Activated CD8-positive, alpha-beta memory T cell treated with anti-CD3 and anti-CD28 coated beads for 1 hour (primary cell): Measurements from ENCODE around the gene CRAMP1.

Experiments used
- DNase-seq, 2 donors: peaks; one replicate each; pipeline ENCODE4 v3.0.0-alpha.2; 2020; ENCODE audit warnings: low read depth in 1 of 2; ENCODE audit errors: extremely low read depth in 1 of 2

The CRAMP1 gene

GRCh38 chr16:1655909-1656807 is 44.0 kb downstream of the CRAMP1 start:
- DNase-seq = no peak

GRCh38 chr16:1656808-1657617 is 44.9 kb downstream of the CRAMP1 start:
- DNase-seq = no peak

DNA sequence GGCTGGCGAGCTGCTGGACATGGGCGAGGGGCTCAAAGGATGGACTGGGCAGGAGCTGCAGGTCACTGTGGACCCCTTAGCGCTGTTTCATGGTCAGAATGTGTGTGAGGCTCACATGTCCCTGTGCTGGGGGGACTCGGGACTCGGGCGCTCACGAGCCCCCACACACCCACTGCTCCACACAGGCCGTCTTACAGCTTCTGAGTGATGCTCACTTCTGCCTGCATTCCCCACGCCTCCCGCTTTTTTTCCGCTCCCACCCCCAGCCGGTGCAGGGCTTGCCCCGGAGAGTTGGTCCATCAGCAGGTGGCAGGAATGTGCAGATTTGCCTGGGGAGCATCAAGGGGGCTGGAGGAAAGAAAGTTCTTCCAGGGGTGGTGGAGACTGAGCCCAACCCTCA is 45.7 kb downstream of the CRAMP1 start:
- DNase-seq = no peak

GRCh38 chr16:1659031-1659430 is 46.9 kb downstream of the CRAMP1 start:
- DNase-seq = no peak

GRCh38 chr16:1661826-1662225 is 49.7 kb downstream of the CRAMP1 start:
- no peak for DNase-seq

GRCh38 chr16:1662543-1662942 is 50.4 kb downstream of the CRAMP1 start:
- DNase-seq = no peak

DNA sequence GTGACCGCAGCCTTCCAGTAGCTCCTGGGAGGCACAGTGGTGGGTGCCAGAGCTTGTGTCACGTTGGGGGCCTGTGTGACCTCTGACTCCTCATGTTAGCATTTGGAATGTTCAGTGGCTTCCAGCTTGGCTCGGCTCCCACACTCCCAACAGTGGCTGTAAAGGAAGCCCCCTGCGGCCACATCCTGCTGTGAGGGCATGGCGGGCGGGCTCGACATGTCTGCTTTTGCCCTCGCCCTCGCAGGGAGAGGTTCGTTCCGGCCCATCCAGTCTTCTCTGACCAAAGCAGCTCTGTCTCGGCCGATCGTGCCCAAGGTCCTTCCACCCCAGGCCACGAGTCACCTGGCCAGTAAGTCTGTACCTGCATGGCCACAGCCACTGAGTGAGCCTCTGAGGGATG is 53.7 kb downstream of the CRAMP1 start:
- DNase-seq = no peak

GRCh38 chr16:1666316-1666715 is 54.2 kb downstream of the CRAMP1 start:
- DNase-seq = no peak

DNA sequence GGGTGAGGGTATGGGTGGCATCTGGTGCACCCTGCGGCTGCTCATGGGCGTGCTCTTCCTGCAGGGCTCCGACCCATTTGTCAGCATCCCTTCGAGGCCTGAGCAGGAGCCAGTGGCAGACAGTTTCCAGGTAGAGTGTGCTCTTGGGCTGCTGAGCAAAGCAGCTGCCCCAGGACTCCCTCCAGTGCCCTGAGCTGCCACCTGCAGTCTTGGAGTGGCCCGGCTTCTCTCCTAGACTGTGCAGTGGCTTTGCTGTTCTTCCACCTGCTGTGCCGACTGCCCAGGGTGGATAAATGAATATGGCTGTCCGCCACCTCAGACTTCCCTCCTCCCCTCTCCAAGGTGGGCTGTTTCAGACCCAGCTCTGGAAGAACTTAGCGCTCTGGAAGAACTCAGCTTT is 55.1 kb downstream of the CRAMP1 start:
- no peak for DNase-seq

DNA sequence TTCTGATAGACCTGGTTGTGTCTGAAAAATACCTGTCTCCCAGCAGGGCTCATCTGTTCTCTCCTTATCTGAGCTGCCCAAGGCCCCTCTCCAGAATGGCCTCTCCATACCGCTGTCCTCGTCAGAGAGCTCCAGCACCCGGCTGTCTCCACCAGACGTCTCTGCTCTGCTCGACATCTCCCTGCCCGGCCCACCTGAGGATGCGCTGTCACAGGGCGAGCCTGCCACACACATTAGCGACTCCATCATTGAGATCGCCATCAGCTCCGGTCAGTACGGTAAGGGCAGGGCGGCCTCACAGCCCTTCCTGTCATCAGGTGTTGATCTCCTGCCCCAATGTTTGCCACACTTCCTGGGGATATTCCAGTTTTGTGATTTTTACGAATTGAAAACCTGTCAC is 55.8 kb downstream of the CRAMP1 start:
- no peak for DNase-seq

- no peak for DNase-seq
Observed at GRCh38 chr16:1668612-1669319, 56.6 kb downstream of the CRAMP1 start.

GRCh38 chr16:1669698-1670097 is 57.5 kb downstream of the CRAMP1 start:
- no peak for DNase-seq

GRCh38 chr16:1670371-1670770 is 58.2 kb downstream of the CRAMP1 start:
- no peak for DNase-seq

DNA sequence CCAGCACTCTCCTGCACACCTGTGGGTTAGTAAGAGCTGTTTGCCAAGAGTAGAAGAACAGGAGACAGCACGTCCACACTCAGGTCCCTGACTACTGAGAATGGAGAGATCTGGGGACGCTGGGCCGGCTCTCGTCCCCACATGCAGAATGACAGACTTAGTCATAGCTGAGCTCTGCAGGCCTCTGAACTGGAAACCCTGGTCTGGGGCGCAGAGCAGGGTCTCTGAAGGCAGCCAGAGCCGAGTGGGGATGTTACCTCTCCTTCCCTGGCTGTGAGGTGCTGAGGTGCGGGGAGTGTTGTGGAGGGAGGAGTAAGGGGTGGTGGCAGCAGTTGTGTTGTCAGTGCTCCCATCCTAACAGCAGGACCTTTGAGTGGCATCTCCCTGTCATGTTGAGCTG is 58.7 kb downstream of the CRAMP1 start:
- no peak for DNase-seq

DNA sequence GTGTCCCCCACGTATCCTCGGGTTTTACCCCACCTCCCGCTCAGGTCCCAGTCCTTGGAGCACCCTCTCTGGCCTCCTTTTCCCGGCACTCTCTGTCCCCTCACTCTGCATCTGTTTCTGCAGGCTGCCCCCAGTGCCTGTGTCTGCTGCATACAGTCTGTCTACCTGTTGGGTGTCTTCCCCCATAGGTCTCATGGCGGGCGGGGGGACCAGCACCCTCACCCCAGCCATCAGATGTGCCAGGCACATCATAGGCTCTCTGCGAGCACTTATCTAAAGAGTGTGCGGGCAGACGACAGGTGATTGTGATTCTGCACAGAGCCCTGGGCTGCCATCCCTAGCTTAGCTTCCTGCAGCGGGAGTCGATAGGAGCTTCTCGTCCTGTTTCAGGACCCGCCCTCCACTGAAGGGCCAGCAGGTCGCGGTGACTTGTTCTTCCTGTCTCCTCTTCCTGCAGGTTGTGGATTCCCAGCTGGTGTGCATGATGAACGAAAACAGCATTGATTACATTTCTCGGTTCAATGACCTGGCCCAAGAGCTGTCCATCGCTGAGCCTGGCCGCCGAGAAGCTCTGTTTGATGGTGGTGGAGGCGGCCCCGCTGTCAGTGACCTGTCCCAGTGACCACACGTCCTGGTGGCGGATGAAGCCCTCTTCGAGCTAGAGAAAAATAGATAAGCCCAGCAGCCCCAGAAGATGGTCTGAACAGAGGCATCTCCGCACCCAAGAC is 61.4 kb downstream of the CRAMP1 start:
- no peak for DNase-seq

- no peak for DNase-seq
Observed at GRCh38 chr16:1674306-1674705, 62.1 kb downstream of the CRAMP1 start.

DNA sequence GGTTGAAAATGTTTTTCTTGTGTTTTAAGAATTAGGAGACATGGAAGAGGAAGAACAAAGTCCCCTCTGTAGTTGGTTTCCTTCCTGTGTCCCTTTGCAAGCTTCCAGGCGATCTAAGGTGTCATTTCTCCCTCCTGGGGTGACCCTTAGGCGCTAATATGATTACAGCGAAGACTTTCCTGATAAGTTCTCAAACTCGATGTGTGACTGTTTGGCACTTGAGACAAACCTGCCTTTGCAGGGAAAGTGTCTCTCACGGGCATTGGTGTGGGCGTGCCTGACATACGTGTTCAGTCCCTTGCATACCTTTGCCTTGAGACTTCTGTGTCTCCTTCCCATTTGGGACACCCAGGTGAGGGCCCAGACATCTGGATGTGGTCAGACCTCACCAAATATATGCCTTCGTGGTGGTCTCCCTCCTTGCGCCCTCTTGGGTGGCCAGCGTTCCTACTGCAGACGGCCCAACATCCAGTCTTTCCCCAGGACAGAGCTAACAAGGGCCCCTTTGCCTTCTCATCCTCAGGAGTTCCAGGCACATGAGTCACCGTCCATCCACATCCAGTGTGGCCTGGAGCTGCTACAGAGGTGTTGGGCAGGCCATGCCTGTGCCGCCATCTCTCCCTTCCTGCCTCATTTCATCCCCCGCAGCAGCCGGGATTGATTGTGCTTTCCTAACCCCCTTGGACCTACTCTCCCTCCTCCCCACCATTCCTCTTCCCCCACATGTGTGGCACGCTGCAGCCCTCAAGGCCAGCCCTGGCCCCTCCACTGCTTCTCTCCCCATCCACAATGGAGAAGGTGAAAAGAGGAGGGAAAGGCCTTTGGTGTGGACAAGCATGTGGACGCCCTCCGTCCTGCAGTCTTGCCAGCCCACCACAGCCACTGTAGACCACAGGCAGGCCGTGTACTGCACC is 62.8 kb downstream of the CRAMP1 start:
- no peak for DNase-seq

GRCh38 chr16:1676661-1677060 is 64.5 kb downstream of the CRAMP1 start:
- no peak for DNase-seq

- no peak for DNase-seq
Observed at GRCh38 chr16:1677339-1677738, 65.2 kb downstream of the CRAMP1 start.
